ENCODE data around the gene TENT5C.

TENT5C gene

GRCh38 chr1:117615474-117615873, 9.6 kb downstream of the TENT5C start:
- no peak for DNase-seq

GRCh38 chr1:117616356-117616755, 10.5 kb downstream of the TENT5C start:
- no peak for DNase-seq

- DNase-seq = no peak
Observed at GRCh38 chr1:117616967-117617366, 11.1 kb downstream of the TENT5C start.

- DNase-seq = no peak
Observed at GRCh38 chr1:117618450-117619122, 12.7 kb downstream of the TENT5C start.

DNA sequence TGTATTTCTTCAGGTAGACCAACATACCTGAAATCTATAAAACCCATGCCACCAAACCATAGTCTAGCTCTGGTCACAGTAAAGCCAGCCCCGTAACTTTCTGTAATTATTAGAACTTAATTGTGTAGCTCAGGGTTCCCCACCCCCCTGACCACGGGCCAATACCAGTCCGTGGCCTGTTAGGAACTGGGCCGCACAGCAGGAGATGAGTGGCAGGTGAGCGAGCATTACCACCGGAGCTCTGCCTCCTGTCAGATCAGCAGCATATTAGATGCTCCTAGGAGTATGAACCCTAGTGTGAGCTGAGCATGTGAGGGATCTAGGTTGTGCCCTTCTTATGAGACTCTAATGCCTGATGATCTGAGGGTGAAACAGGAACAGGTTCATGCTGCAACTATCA, 14.6 kb downstream of the TENT5C start:
- DNase-seq = no peak

DNA sequence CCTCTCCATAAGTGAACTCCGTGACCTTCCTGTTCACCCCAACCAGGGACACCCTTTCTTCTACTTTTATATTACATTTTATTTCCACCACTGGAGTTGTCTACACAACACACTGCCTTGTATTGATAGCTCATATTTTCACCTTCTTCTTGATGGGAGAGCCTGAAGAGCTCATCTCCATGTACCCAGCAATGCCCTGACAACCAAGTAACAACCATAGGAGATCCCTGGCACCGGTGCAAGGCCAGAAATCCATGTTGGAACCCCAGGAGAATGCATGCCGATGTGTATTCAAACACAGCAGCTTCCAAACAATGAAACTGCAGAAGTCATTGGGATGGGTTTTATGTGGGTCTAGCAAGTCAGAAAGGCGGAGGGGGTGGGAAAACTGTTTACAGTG, 15.5 kb downstream of the TENT5C start:
- DNase-seq = no peak

GRCh38 chr1:117622726-117623125, 16.9 kb downstream of the TENT5C start:
- DNase-seq = no peak

GRCh38 chr1:117623141-117623540, 17.3 kb downstream of the TENT5C start:
- no peak for DNase-seq

DNA sequence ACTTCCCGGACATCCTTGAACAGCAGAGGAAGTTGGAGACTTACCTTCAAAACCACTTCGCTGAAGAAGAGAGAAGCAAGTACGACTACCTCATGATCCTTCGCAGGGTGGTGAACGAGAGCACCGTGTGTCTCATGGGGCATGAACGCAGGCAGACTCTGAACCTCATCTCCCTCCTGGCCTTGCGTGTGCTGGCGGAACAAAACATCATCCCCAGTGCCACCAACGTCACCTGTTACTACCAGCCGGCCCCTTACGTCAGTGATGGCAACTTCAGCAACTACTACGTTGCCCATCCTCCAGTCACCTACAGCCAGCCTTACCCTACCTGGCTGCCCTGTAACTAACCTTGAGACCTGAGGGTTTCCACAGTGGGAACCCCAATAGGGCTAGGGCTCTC, 17.9 kb downstream of the TENT5C start:
- DNase-seq = no peak

GRCh38 chr1:117627546-117628130, 21.8 kb downstream of the TENT5C start:
- DNase-seq = peak in 1 of 2 experiments; percentile 6

DNA sequence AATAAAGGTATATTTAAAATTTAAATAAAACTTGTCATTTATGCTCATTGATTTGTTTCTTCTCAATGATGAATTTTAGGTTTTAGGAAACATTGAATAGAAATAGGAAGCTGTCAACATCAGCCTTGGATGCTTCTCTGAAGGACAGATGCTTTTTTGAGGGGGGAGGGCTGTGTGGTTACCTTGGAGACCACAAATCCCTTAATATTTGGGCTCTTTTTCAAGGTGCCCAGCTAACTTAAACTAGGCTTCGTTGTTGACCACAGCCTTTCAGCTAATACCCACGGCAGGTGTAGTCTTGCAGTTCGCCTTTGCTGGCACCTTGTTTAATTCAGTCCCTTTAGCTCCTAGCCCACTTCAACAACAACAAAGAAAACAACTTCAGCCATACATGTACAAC, 22.5 kb downstream of the TENT5C start:
- DNase-seq = no peak

DNA sequence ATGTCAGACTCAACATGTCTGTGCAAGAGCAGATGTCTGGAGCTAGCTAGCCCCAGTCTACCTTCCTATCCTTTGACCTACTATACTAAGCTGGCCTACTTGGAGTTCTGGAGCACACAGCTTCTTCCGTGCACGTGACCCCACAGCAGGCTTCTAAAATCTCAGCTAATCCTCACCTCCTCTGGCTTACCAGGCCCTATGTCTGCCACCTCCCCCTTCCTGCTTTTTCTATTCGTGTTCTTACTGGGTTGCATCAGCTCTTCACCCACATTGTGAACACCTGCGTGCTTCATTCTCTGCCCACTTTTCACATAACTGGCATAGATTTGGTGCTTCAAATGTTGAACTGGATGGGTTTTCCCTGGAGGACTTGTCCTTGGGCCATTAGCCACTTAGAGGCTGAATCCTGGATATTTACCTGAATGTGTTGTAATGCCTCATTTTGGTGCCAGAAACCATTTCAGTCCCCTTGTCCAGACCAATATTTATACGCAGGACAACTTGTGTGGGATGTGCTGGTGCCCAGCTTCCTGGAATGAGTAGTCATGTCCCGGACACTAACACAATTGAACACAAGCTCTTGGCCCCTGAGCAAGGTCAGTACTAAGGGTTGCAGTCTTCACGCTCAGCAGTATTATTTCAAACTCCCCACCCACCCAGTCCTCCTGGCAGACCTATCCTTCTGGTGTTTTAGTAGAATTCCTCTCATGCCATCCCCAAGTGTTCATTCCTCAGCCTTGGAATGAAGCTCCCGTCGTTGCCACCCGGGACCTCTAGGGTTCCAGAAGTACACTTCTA, 24.0 kb downstream of the TENT5C start:
- DNase-seq = no peak

DNA sequence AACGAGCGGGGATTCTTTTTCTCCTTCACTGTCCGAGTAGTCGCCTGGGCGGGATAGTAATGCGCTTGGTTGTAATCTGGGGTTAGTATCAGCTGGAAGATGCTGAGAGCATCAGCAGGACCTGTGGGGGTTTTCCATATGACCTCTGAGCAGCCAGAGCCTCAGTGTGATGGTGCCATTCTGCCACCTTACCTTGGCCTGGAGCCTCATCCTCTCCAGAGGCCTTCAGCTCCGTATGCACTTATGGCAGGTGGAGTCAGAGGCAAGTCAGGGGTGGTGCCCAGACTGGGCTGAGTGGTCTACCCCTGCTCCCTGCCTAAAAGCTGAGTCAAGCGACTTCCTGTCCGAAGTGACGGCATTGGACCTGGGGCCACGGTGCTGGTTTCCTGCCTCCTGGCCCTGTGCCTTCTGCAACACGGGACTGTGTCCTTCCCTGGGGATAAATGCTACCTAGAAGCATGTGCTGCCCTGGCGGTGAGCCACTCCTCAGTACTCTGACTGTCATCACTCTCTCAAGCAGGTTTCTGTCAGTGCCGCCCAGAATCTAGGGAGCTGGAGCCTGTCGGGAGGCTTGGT, 24.7 kb downstream of the TENT5C start:
- DNase-seq = no peak

GRCh38 chr1:117631359-117632160, 25.7 kb downstream of the TENT5C start:
- DNase-seq = peak in 1 of 2 experiments; percentile 27

DNA sequence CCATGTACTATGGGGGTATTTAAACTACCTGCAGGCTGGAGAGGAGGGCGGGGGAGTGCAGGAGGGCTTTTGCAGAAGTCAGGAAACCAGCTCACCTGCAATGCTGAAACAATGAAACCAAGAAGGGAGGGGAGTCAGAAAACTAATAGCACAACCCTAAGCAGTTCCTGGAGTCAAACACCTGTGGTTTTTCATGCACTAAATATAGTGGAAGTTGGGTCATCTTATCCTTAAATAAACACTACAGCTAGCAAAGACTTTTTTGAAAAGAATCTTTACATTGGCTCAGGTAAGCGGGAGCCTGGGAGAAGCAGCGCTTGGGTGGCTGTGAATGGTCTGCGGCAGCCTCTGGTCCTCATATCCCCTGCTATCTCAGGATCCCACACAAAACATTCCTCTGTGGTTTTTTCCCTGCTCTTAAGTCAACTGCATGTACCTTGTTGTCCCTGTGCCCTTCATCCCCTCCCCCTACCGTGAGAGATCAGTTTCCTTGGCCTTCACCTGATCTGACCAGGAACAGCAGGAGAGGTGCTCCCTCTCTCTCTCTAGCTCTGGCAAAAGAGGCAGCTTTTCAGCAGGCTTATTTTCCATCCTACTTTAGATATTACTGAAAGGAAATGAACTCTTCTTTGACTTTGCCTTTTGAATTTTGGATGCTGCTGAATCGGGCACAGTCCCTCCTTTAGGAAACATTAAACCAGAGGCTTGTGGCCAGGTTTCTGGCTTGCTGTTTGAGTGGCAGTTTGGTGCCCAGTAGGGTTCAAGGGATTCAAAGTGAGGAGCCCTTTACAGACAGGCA, 26.6 kb downstream of the TENT5C start:
- DNase-seq = no peak

DNA sequence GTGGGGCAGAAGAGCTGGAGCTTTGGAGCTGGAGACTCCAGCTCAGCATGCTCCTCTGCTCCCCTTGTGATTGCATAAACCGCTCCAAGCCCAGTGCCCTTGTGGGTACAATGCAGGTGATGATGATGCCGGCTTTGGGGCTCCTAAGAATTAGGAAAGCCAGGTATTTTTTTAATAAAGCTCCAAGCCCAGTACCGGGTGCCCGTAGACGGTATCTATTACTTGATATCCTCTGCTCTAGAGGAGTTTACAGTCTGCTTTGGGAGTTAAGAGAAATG, 27.2 kb downstream of the TENT5C start:
- DNase-seq = no peak

DNA sequence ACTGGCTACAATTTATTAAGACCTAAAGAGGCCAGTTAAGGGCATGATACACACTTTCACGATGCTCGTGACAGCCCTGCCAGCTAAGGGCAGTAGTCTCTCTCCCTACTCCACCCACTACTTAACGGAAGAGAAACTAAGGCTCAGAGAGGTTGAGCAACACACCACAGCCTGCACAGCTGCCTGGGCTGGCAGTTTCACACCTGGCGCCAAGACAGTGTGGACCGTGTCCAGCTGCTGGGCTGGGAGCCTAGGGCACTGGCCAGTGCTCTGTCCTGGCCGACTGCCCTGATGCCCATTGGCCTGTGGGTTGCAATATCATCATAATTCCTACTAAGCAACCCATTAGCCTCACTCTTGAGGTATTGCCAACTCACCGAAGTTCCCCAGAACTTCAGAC, 27.6 kb downstream of the TENT5C start:
- no peak for DNase-seq

DNA sequence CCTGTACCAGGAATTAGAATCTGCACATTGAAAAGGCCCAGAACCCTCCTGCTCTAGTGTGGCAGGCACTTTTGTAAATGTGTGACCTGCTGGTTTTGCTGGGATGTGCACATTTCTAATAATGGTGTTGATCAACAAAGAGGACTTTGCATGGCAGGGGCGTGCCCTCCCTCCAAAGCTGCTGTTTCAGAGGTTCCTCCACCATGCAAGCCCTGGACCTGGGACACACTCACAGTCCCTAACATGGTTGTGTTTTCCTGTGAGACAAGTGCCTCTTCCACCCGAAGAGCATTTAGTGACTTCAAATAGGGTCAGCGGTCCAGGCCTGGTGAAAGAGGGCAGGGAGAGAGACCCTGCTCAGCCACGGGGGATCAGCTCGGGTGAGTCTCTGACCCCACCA, 28.1 kb downstream of the TENT5C start:
- no peak for DNase-seq

DNA sequence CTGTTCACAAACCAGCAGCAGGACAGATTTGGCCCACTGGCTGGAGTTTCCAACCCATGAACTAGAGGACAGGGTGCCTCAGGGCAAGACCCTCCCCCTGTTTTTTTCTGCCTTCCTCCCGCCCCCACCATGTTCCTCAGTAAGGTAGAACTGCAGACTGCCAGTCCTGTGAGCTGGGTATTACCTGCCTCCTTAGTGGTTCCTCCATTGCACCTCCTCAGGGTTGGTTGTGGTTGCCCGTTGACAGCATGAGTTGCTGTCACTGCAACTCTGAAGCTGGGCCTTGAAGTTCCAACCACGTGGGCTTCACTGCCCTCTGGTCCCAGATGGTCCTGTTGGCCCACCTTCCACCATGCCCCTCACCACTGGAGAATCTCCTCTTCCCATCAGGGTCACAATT, 28.8 kb downstream of the TENT5C start:
- no peak for DNase-seq

DNA sequence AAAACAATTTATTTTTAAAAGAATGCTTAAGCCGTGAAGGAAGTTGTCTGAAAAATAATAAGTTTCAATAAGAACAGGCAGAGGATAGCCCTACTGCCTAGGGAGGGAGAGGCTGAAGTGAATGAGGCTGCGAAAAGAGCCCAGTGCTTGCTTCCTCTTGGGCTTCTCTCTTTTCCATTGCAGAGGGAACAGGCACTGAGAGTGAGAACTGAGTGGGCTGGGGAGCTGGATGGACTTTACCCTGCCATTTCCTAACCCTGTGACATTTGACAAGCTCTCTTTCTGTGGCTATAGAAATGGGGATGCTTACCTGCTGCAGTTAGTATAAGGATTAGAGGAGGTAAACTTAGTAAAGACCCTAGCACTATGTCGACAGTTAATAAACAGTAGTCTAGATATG, 30.0 kb downstream of the TENT5C start:
- no peak for DNase-seq

GRCh38 chr1:117636637-117637425, 31.0 kb downstream of the TENT5C start:
- no peak for DNase-seq

DNA sequence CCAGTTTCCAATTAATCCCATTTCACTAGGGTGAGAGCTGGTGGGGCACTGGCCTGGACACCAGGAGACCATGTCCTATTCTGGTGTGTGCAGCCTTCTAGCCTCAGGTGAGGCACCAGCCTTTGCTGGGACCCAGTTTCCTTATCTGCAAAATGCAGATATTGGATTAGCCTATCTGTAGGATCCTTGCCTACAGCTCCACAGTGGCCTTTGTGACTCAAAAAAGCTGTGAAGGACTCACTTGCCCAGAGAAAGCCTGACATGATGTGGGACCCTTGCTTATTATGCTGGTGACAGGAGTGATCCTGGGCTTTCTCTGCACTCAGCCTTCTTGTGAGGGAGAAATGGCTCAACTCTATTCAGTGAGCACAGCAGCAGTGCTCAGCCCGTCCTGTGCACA, 32.3 kb downstream of the TENT5C start:
- no peak for DNase-seq
